Stimulated activated naive CD8-positive, alpha-beta T cell treated with anti-CD3 and anti-CD28 coated beads, Interleukin-15, amount 100 ng/mL, for 72 hours (primary cell): ENCODE measurements around the gene BMPR2.
"Not testable (repeated sequence)": the region's sequence is repeated elsewhere in the genome, so short reads cannot be mapped to it uniquely, and the experiment has no call there.

Experiments used
- ATAC-seq: fragments of 150-1000 bp; cut with Tn5 transposase; 2 replicates; pipeline ENCODE4 v1.10.0; 2021; ENCODE audit warnings: mild to moderate bottlenecking, moderate library complexity
- DNase-seq, 2 donors: peaks; one replicate each; pipeline ENCODE4 v3.0.0; 2021 to 2022
- H3K27ac Mint-ChIP-seq, 2 donors: one replicate each; pipeline ENCODE4 v1.8.0; 2022; ENCODE audit warnings: mild to moderate bottlenecking in 2 of 2, mixed read lengths in 2 of 2, moderate library complexity in 2 of 2
- H3K27me3 Mint-ChIP-seq: one replicate; pipeline ENCODE4 v1.8.0; 2022; ENCODE audit warnings: mixed read lengths
- H3K4me1 Mint-ChIP-seq: one replicate; pipeline ENCODE4 v1.8.0; 2022; ENCODE audit warnings: mild to moderate bottlenecking, mixed read lengths
- H3K4me3 Mint-ChIP-seq, 2 donors: one replicate each; pipeline ENCODE4 v1.8.0; 2022; ENCODE audit warnings: mild to moderate bottlenecking in 2 of 2, mixed read lengths in 2 of 2, moderate library complexity in 1 of 2
- H3K9me3 Mint-ChIP-seq, 2 donors: one replicate each; pipeline ENCODE4 v1.8.0; 2022; ENCODE audit warnings: mixed read lengths in 2 of 2

Gene BMPR2

DNA sequence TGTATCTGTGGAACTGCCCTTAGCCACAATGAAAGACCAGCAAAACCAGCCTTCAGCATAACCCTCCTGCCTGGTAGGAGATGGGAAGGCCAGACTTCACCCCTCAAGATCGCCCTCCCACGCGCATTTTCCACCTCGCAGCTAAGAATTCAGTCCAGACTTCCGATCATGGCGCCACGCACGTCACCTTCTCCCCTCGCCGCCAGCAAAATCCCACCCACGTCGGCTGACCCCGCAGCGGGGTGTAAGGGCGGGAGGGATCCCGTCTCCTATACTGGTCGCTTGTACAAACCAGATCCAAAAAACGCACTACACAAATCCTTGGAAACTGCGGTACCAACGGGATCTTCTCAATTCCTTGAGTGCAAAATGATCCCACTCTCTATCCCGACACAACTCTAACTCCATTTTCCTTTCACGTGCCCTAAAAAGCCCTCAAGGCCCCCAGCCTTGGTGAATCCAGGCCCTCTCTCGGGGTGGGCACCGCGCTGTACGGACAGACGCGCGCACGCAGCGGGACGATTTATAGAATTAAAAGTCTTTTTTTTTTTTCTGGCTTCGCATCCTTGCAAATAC lies 1.0 kb upstream of the BMPR2 start:
- peak overlapping the region; percentile 93 for H3K27ac Mint-ChIP-seq
- H3K4me3 Mint-ChIP-seq, result peak overlapping the region; percentile 88 to 91
- H3K9me3 Mint-ChIP-seq, result no peaks in the 10 kb centered on the region
- H3K4me1 Mint-ChIP-seq, result peaks cover 26% of the 10 kb centered on the region
- peak; percentile 41 for ATAC-seq
- DNase-seq, result peak; percentile 24 to 39
- H3K27me3 Mint-ChIP-seq, result no peaks in the 10 kb centered on the region

DNA sequence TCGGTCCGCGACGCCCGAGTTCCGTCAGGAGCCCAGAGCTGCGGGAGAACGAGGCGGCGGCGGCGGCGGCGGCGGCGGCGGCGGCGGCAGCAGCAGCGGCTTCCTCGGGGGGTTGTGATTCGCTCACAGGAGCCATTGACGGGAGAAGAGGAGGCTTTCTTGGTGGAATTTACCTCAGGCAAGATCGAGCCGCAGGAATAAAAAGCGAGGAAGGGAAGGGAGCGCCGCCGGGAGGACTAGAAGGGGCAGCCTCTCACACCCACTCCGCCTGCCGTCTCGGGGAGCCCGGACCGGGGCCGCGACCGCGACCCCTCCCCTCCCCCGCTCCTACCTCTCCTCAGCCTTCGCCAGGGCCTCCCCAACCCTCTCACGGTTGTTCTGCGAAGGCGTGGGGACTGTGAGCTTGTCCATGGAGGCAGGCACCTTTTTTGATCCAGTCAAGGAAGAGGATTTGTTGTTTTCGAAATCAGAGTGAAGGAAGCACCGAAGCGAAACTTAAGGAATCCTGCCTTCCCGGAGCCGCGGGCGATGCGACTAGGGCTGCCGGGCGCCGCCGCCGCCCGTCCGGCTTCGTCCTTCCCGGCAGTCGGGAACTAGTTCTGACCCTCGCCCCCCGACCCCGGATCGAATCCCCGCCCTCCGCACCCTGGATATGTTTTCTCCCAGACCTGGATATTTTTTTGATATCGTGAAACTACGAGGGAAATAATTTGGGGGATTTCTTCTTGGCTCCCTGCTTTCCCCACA lies 506 bp downstream of the BMPR2 start:
- H3K4me1 Mint-ChIP-seq, result peaks cover 36% of the 10 kb centered on the region
- peak overlapping the region; percentile 78 to 94 for H3K27ac Mint-ChIP-seq
- peak; percentile 52 to 56 for DNase-seq
- ATAC-seq, result peak; percentile 48
- no peaks in the 10 kb centered on the region for H3K27me3 Mint-ChIP-seq
- peak overlapping the region; percentile 88 to 91 for H3K4me3 Mint-ChIP-seq
- H3K9me3 Mint-ChIP-seq, result no peaks in the 10 kb centered on the region

DNA sequence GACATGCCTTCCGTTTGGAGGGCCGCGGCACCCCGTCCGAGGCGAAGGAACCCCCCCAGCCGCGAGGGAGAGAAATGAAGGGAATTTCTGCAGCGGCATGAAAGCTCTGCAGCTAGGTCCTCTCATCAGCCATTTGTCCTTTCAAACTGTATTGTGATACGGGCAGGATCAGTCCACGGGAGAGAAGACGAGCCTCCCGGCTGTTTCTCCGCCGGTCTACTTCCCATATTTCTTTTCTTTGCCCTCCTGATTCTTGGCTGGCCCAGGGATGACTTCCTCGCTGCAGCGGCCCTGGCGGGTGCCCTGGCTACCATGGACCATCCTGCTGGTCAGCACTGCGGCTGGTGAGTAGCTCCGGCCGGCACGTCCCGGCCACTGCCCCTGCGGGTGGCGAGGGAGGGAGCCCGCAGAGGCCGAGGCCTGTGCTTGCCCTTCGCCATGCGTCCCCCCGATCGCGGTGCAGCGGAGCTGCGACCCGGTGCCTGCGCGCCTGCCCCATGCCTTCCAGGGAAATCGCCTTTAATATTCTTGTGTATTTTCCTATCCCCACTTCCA lies 1.2 kb downstream of the BMPR2 start:
- peak; percentile 22 to 24 for DNase-seq
- peak overlapping the region; percentile 88 to 91 for H3K4me3 Mint-ChIP-seq
- no peak for ATAC-seq

DNA sequence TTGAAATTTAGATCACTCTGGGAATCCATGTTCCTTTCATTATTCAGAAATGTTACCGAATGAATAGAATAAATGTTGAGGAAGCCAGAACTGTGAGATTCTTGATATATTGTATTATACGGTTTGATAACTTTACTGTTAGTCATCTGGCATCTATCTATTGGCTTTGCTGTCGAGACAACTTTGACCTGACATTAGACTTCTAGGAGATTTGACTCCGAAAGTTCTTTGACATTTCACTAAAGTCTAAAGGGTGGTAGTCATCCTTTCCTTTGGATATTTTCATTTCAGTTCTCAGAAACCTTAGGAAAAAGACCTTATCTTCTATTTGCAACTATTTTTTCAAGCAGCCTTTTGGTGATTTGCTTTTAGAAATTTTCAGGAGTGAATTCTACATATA lies 1.9 kb downstream of the BMPR2 start:
- DNase-seq (no peak), ATAC-seq (no peak)
- no peaks in the 10 kb centered on the region for H3K27me3 Mint-ChIP-seq
- peak overlapping the region; percentile 88 to 91 for H3K4me3 Mint-ChIP-seq
- H3K4me1 Mint-ChIP-seq, result peaks cover 38% of the 10 kb centered on the region
- no peaks in the 10 kb centered on the region for H3K9me3 Mint-ChIP-seq
- peak overlapping the region in 1 of 2 donors; percentile 25 for H3K27ac Mint-ChIP-seq

More for the DNA sequence above, 1.2 kb downstream of the BMPR2 start:
- H3K27ac Mint-ChIP-seq, result peak overlapping the region; percentile 78 to 94
- H3K9me3 Mint-ChIP-seq, result no peaks in the 10 kb centered on the region
- H3K27me3 Mint-ChIP-seq, result no peaks in the 10 kb centered on the region
- H3K4me1 Mint-ChIP-seq, result peaks cover 38% of the 10 kb centered on the region

DNA sequence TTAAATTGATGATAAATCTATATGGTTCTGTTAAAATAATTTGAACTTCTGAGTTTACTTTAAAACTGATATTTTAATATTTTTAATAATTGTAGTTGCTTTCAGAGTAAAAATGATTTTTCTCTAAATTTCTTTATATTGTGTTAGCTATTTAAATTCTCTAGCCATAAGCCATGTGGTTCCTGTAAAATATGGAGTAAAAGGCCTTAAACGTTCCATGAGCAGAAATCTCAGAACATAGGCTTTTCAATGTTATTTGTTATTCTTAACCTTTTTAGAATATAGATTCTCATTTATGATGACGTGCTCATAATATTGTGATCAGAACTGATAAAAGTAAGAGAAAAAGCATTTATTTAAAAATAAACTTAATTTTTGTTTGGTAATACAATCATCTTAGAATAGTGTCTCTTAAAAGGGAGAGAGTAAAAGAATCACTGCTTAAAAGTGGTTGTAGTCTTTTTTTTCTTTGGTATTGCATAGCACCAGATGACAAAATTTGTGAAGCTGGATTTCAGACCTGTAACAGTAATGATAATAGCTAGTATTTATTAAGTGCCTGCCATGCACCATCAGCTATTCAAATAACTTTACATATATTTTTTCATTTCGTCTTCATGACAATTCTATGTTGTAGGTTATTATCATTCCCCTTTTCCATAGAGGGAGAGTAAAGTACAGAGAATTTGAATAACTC lies 2.7 kb downstream of the BMPR2 start:
- no peak for ATAC-seq
- Mint-ChIP-seq H3K9me3 (no peaks in the 10 kb centered on the region), H3K4me1 (peaks cover 36% of the 10 kb centered on the region), H3K27me3 (no peaks in the 10 kb centered on the region), H3K27ac (no peak overlapping the region), H3K4me3 (peak overlapping the region; percentile 88 to 91)
- DNase-seq, result no peak

DNA sequence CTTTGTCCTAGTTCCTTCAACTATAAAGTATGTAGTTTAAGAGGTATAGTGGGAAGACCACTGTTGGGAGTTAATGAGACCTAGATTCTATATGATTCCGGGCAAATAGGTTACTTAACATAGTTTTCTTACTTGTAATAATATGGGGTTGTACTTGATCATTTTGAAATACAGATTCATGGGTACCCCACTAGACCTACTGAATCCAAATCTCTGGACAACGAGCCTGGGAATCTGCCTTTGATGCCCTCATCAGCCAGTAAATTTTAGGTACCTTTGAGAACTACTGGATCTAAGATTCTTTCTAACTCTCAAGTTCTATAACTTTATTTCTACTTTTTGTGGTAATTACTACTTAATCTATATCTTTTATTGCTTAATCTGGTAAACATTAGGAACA lies 6.6 kb downstream of the BMPR2 start:
- H3K27ac Mint-ChIP-seq, result no peak overlapping the region
- peaks cover 47% of the 10 kb centered on the region for H3K4me1 Mint-ChIP-seq

DNA sequence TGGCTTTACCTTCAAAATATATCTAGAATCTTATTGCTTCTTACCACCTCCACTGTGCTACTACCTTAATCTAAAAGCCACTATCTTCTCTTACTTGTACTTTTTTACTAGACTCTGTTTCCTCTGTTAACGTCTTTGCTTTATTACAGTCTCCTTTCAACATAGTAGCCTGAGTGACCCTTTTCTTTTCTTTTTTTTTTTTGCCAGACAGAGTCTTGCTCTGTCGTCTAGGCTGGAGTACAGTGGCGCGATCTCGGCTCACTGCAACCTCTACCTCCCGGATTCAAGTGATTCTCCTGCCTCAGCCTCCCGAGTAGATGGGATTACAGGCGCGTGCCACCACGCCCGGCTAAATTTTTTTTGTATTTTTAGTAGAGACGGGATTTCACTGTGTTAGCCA lies 10.4 kb downstream of the BMPR2 start:
- H3K27ac Mint-ChIP-seq, DNase-seq, H3K27me3 Mint-ChIP-seq, H3K4me3 Mint-ChIP-seq, H3K9me3 Mint-ChIP-seq, ATAC-seq: not testable (repeated sequence)
- H3K4me1 Mint-ChIP-seq, result peaks cover 28% of the 10 kb centered on the region

More for the DNA sequence above, 6.6 kb downstream of the BMPR2 start:
- Mint-ChIP-seq H3K27me3 (no peaks in the 10 kb centered on the region), H3K4me3 (no peak overlapping the region), H3K9me3 (no peaks in the 10 kb centered on the region)
- ATAC-seq (no peak), DNase-seq (no peak)

DNA sequence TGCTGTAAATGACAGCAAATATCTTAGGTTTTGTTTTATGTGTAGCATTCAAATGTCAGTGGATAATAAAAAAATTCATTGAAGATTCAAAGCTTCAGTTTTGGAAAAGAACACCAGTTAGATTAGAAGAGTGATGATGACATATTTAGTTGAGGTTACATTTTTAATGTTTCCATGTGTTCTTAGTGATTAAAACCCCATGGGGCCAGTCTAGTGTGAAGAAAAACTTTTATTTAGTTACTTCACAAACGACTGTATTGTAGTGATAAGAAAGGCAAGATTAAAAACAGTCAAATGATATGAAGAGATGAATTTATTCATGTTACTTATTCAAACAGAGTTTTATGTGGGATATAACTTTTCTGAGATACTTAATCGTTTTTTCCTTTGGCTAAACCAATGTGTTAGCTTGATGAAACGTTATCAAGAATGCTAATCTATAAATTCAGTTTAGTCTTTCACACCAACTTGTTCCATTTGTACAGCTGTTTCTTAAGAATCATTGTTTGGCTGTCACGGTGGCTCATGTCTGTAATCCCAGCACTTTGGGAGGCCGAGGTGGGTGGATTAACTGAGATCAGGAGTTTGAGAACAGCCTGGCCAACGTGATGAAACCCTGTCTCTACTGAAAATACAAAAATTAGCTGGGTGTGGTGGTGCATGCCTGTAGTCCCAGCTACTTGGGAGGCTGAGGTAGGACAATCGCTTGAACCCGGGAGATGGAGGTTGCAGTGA lies 11.6 kb downstream of the BMPR2 start:
- no peak overlapping the region for H3K4me3 Mint-ChIP-seq
- no peaks in the 10 kb centered on the region for H3K27me3 Mint-ChIP-seq
- no peaks in the 10 kb centered on the region for H3K9me3 Mint-ChIP-seq
- H3K27ac Mint-ChIP-seq, result peak overlapping the region; percentile 42 to 69
- H3K4me1 Mint-ChIP-seq, result peaks cover 25% of the 10 kb centered on the region
- DNase-seq (no peak), ATAC-seq (no peak)

DNA sequence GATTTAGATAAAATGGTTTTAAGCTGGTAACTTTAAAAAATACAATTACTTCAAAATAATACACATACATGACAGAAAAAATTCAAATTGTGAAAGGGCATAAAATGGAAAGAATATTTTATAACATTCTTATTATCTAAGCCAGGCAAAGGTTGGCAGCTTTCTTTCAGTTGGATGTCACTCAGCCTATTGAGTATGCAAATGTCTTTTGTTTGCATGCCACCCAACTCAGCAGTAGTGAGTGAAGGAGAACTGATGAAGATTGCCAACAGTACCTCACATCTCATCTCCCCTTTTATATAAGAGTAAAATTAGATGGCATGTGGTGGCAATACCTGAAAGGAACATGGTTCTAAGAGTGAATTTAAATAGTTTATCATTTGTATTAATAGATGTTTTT lies 24.8 kb downstream of the BMPR2 start:
- Mint-ChIP-seq H3K9me3 (no peaks in the 10 kb centered on the region), H3K4me3 (no peak overlapping the region), H3K4me1 (no peaks in the 10 kb centered on the region), H3K27ac (no peak overlapping the region), H3K27me3 (no peaks in the 10 kb centered on the region)
- DNase-seq (no peak), ATAC-seq (no peak)

DNA sequence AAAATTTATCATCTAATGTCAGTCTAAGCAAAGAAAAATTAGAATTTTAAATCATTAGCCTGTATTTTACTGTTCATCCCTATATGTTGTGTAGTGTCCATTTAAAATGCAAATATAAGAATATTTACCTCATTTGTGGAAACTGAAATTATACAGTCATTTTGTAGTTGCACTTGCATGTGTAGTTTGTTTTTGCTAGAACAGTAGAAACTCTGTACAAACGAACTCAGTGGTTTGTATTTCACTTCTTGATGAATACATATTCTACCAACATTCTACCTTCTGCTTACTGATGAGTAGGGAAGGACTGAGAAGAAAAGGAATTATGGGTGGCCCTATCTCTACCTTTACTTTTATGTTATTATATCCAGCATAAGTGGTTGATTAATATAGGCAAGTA lies 29.7 kb downstream of the BMPR2 start:
- DNase-seq (no peak), ATAC-seq (no peak)
- Mint-ChIP-seq H3K4me1 (no peaks in the 10 kb centered on the region), H3K9me3 (no peaks in the 10 kb centered on the region), H3K4me3 (no peak overlapping the region), H3K27ac (no peak overlapping the region), H3K27me3 (no peaks in the 10 kb centered on the region)

DNA sequence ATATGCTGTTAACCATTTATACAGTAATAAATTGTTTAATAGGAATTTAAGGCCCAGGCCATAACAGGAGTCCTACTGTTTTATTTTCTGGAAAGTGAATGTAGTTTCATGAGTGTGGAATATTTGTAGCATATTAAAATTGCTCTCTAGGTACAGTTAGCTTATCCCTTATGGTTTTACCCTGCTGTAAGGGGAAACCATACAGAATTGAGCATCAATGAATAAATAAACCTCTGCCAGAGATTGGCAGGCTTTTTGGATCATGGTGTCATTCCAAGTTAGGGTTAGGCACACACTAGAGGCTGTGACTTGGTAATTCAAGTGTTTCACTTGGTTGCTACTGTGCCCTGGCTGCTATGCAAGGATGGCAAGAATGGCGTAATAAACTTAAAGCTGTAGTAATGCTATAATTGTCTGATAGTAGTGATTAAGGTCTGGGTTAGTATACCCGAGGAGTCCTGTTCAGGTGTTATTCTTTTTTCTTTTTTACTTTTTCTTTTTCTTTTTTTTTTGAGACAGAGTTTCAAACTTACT lies 30.4 kb downstream of the BMPR2 start:
- Mint-ChIP-seq H3K4me1 (no peaks in the 10 kb centered on the region), H3K9me3 (no peaks in the 10 kb centered on the region), H3K27me3 (no peaks in the 10 kb centered on the region), H3K27ac (no peak overlapping the region), H3K4me3 (no peak overlapping the region)
- DNase-seq (no peak), ATAC-seq (no peak)

DNA sequence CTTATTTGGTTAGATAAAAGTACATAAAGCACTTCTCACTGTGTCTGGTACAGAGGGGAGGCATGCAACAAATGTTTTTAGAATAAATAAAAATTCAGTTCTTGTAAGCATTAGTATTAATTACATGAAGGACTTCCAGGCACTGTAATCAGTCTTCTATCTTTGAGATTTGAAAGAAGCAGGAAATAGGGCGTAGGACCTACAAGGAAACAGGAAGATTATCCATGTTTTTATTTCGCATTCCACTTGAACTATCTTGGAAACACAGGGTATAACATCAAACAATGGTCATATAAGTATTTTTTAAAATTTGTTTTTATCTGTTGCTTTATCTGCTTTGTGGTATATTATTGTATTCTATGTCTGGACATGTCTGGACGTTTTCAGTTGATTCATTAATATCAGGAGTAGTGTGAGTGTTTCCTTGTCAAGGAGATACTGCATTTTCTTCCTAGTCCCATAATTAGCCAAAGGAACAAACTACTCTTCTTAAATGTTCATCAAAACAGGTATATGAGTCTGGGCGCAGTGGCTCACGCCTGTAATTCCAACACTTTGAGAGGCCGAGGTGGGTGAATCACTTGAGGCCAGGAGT lies 32.5 kb downstream of the BMPR2 start:
- Mint-ChIP-seq H3K27me3 (no peaks in the 10 kb centered on the region), H3K4me1 (no peaks in the 10 kb centered on the region), H3K9me3 (no peaks in the 10 kb centered on the region), H3K4me3 (no peak overlapping the region), H3K27ac (no peak overlapping the region)
- DNase-seq (no peak), ATAC-seq (no peak)

DNA sequence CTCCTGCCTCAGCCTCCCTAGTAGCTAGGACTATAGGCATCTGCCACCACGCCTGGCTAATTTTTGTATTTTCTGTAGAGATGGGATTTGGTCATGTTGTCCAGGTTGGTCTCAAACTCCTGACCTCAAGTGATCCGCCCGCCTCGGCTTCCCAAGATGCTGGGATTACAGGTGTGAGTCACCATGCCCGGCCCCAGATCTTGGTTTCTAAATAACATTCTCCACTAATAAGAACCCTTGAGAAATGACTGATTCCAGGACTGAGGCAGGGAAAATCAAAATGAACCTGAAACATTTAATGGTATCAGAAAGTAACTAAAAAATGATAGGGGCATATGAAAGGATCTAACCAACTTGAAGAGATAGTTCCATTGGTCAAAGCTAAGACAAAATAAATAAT lies 34.0 kb downstream of the BMPR2 start:
- no peaks in the 10 kb centered on the region for H3K4me1 Mint-ChIP-seq
- ATAC-seq (no peak), DNase-seq (no peak)
- no peak overlapping the region for H3K4me3 Mint-ChIP-seq
- H3K9me3 Mint-ChIP-seq, result no peaks in the 10 kb centered on the region
- no peaks in the 10 kb centered on the region for H3K27me3 Mint-ChIP-seq
- no peak overlapping the region for H3K27ac Mint-ChIP-seq

DNA sequence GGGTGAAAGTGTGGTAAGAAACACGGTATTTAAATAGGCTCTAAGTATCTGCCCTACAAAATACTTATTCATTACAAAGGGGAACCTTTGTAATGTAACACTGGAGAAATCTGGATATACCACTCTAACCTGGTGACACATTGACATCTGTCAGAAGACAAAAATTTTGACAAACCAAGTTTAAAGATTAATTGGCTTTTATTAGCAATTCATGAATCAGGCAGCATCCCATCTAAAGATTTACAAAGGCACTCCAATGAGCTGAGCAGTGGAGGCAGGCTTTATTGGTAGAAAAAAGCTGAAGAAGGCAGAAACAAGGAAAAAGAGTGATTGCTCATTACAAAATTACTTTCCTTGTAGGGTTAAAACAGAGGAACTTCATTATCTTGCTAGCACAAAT lies 35.0 kb downstream of the BMPR2 start:
- Mint-ChIP-seq H3K4me3 (no peak overlapping the region), H3K27ac (no peak overlapping the region), H3K4me1 (peaks cover 4% of the 10 kb centered on the region), H3K9me3 (no peaks in the 10 kb centered on the region), H3K27me3 (no peaks in the 10 kb centered on the region)
- ATAC-seq, result no peak
- DNase-seq, result no peak

DNA sequence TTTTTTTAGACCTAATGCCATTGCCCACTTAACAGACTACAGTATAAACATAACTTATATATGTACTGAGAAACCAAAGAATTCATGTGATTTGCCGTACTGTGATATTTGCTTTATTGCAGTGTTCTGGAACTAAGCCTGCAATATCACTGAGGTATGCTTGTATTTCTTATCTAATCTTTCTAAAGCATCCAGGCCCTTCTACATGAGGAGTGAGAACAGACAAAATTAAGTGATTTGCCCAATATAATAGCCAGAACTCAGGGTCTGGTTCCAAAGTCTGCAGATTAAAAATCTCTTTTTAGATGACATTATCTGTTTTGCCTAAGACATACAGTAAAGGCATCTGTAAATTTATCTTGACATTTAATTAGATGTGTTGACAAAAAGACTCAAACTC lies 41.9 kb downstream of the BMPR2 start:
- DNase-seq, result no peak
- no peak for ATAC-seq
- Mint-ChIP-seq H3K4me3 (no peak overlapping the region), H3K9me3 (no peaks in the 10 kb centered on the region), H3K4me1 (peaks cover 10% of the 10 kb centered on the region), H3K27ac (peak overlapping the region in 1 of 2 donors; percentile 35), H3K27me3 (no peaks in the 10 kb centered on the region)
